Effector memory CD4-positive, alpha-beta T cell (primary cell): ENCODE results near the gene STX8.

Experiments
- DNase-seq, 3 donors: peaks; one replicate each; pipeline ENCODE4 v3.0.0-alpha.2; 2020
- H3K27ac ChIP-seq: 2 replicates; pipeline ENCODE4 v1.7.0; 2013; ENCODE audit warnings: mild to moderate bottlenecking, low read length, moderate library complexity; ENCODE audit not compliant: insufficient read depth, poor library complexity, severe bottlenecking
- H3K27me3 ChIP-seq: replicated peaks from 2 replicates; pipeline ENCODE4 v1.7.0; 2013; ENCODE audit warnings: mild to moderate bottlenecking, low read length; ENCODE audit not compliant: insufficient read depth, control insufficient read depth, poor library complexity, severe bottlenecking
- H3K36me3 ChIP-seq: 2 replicates; pipeline ENCODE4 v1.7.0; 2013; ENCODE audit warnings: mild to moderate bottlenecking, low read length, moderate library complexity; ENCODE audit not compliant: control insufficient read depth, insufficient read depth
- H3K4me1 ChIP-seq: 2 replicates; pipeline ENCODE4 v1.7.0; 2013; ENCODE audit warnings: low read length, mild to moderate bottlenecking; ENCODE audit not compliant: control insufficient read depth, insufficient read depth, poor library complexity, severe bottlenecking
- H3K4me3 ChIP-seq: 2 replicates; pipeline ENCODE4 v1.7.0; 2013; ENCODE audit warnings: low read length, low read depth, mild to moderate bottlenecking; ENCODE audit not compliant: insufficient read depth, poor library complexity, severe bottlenecking
- H3K9me3 ChIP-seq: 2 replicates; pipeline ENCODE4 v1.7.0; 2013; ENCODE audit warnings: mild to moderate bottlenecking, low read length, moderate library complexity; ENCODE audit not compliant: control insufficient read depth

Gene STX8

DNA sequence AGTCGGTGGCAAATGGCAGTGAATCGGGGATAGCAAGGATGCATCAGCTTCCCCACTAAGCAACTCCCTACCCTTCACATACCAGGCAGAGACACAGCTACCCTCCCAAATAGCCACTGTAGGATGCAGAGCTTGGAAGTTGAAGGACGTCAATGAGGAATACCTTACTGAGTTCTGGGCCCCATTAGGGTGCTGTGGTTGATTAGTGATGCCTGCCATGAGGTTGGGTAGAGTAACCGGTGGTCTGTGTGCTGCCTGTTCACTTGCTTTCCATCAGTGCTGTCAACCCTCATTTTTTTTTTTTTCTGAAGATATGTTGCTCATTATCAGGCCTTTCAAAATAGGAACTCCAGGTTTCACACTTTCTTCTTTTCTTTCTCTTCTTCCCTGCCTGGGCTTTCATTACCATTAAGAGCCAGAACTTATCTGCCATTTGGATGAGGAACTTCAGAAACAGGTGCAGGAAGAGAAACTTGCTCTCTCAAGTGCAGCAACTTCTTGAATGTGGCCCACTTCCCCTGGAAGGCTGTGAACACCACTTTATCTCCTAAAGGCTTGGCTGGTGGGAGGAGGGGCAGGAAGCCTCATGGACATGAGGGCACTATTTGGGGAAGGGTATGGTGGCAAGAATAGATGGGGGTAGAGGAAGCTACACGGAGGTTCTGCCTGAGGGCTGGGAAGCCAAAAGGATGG, 370.8 kb downstream of the STX8 start:
- H3K4me1 ChIP-seq = no peaks in the 10 kb centered on the region
- no peak overlapping the region for H3K27ac ChIP-seq
- no peak overlapping the region for H3K4me3 ChIP-seq
- H3K9me3 ChIP-seq = no peaks in the 10 kb centered on the region
- H3K27me3 ChIP-seq = no peaks in the 10 kb centered on the region
- DNase-seq = no peak
- H3K36me3 ChIP-seq = no peaks in the 10 kb centered on the region

DNA sequence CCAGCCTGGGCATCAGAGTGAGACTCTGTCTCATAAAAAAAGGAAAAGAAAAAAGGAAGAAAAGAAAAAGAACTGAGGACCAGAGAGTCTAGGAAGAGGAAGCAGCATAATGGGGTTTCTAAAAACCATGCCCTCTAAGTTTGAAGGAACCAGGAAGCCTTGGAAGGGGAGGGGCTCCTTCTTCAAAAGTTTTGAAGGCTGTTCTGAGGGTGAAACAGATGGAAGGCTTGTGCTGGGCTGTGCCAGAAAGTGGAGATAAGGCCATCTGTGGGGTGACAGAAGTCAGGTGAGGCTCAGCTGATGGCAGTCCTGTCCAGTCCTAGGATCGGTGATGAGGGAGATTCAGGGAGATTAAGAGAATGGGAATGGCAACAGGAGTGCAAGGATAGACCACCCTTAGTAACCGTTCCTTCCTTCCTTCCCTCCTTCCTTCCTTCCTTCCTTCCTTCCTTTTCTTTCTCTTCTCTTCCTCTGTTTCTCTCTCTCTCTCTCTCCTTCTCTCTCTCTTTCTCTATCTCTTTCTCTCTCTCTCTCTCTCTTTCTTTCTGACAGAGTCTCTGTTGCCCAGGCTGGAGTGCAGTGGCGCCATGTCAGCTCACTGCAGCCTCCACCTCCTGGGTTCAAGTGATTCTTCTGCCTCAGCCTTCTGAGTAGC, 371.7 kb downstream of the STX8 start:
- Histone ChIP-seq H3K27me3 (no peaks in the 10 kb centered on the region), H3K27ac (no peak overlapping the region), H3K9me3 (no peaks in the 10 kb centered on the region), H3K4me3 (no peak overlapping the region), H3K4me1 (no peaks in the 10 kb centered on the region), H3K36me3 (no peaks in the 10 kb centered on the region)
- DNase-seq = no peak

- no peaks in the 10 kb centered on the region for H3K36me3 ChIP-seq
- H3K27ac ChIP-seq = no peak overlapping the region
- H3K27me3 ChIP-seq = no peaks in the 10 kb centered on the region
- H3K9me3 ChIP-seq = no peaks in the 10 kb centered on the region
- no peaks in the 10 kb centered on the region for H3K4me1 ChIP-seq
- H3K4me3 ChIP-seq = no peak overlapping the region
- DNase-seq = no peak
Measured at GRCh38 chr17:9202532-9202931, 373.1 kb downstream of the STX8 start.

DNA sequence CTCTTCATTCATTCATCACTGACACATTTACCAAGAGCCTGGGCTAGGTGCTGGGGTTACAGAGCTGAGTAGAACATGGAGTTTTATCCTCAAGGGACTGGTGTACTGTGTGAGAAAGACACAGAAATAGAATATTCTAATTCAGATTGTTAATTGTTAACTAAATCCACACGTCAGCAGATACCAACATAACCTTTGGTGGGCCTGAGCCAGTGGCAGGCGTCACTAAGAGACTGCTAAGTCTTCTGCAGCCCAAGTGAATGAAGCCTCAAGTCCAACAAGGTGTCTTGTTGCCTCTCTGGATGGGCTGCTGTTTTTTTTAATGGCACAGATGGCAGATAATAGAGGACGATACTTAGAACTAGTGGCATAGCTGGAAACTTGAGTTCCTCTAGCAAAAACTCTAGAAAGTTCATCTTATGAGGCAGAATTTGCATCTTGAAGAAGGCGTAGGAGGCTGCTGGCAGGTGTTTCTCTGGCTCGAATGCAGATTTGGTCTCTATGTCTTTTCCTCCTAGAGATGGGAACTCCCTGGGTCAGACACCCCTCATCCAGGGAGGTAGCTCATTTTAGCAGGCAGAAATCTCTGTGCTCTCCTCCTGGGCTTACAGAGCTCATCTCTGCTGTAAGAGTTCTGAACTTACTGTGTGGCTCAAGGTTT, 374.8 kb downstream of the STX8 start:
- Histone ChIP-seq H3K4me1 (no peaks in the 10 kb centered on the region), H3K4me3 (no peak overlapping the region), H3K27ac (no peak overlapping the region), H3K36me3 (no peaks in the 10 kb centered on the region), H3K27me3 (peaks cover under 1% of the 10 kb centered on the region), H3K9me3 (no peaks in the 10 kb centered on the region)
- no peak for DNase-seq
